ENCODE data around the gene KARS1.
A peak's percentile ranks its signal among the peaks of the same experiment; 100 is the strongest.
"Not testable (repeated sequence)": the region's sequence is repeated elsewhere in the genome, so short reads cannot be mapped to it uniquely, and the experiment has no call there.

Gene KARS1

DNA sequence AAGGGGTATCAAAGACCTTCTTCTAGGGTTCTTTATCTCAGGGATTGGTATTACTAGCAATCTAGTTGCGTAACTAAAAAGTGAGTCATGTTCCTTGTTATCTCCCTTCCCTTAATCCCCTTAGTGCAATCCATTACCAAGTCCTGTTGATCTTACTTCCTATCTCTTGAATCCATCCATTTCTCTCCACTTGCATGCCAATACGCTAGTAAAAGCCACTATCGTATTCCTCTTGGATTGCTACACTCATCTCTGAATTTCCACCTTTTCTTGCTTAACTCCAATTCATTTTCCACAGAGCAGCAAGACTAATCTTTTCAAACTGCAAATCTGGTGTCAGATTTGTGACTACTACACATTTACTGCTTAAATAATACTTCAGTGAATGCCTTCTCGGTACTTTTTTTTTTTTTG lies 22.5 kb downstream of the KARS1 start:
- peak; percentile 97 for DNase-seq (ENCODE audit: low read depth)

- DNase-seq (ENCODE audit: low read depth) = peak; percentile 98
These were observed 24.5 kb downstream of the KARS1 start, which contains the start of gene ADAT1 for GRCh38 chr16:75622761-75623605. Gene ADAT1, minus strand, starts transcription at chr16:75623281. Its CDS starts 2,482 bp downstream, at chr16:75620799.

- peak; percentile 52 for DNase-seq (ENCODE audit: low read depth)
These were observed 26.3 kb downstream of the KARS1 start for GRCh38 chr16:75621170-75621477.

- no peak for DNase-seq (ENCODE audit: low read depth)
These were observed 26.9 kb downstream of the KARS1 start for GRCh38 chr16:75620326-75621169.

- DNase-seq (ENCODE audit: low read depth) = no peak
These were observed 28.7 kb downstream of the KARS1 start for GRCh38 chr16:75618780-75619179.

DNA sequence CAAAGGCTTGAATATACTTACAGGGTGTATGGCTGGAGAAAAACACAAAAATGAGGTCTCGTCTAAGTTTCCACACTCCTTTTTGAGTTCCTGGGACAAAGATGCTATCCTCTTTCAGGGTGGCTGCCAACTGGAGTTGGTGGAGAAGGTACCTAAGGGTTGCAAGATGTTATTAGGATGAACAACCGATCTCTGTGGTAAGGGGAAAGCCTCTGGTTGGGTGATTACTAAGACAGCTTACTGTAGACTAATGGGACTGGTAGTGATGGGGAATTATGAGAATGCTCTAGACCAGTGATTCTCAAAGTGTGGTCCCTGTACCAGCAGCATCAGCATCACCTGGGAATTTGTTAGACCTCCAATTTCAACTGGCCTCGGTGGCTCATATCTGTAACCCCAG lies 30.3 kb downstream of the KARS1 start:
- no peak for DNase-seq (ENCODE audit: low read depth)

- DNase-seq (ENCODE audit: low read depth) = no peak
These were observed 30.9 kb downstream of the KARS1 start for GRCh38 chr16:75616521-75617010.

- no peak for DNase-seq (ENCODE audit: low read depth)
These were observed 31.8 kb downstream of the KARS1 start for GRCh38 chr16:75615619-75616018.

DNA sequence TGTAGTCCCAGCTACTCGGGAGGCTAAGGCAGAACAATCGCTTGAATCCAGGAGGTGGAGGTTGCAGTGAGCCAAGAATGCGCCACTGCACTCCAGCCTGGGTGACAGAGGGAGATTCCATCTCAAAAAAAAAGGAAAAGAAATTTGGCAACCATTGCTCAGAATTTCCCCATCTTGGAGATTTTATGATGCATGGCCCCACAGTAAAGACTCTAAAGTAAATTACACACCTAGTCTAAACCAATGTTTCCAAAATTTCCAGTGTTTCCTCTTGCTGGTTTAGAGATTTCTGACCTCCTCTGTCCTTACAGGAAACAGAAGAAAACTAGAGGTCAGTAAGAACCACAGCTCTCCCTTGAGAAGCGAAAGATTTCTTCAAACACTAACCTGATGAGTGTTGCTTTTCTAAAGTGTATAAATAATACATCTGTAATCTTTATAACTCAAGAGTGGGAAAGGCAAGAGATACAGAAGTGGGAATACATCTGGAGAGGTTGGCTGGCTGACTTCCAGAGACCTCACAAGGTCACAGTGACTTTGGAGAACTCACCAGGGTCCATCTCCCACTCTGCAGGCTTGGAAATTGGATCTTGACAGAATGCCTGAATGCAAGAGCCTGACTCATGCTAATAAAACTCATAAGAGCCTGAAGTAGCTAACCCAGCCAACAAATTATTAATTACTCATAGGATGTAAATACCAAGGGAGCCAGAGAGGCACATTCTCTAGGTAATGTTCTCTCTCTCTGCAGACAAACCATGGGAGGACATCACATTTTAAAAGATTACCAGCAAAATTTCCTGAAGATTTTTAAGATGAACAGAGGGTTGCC lies 33.2 kb downstream of the KARS1 start:
- DNase-seq (ENCODE audit: low read depth) = peak; percentile 73

DNA sequence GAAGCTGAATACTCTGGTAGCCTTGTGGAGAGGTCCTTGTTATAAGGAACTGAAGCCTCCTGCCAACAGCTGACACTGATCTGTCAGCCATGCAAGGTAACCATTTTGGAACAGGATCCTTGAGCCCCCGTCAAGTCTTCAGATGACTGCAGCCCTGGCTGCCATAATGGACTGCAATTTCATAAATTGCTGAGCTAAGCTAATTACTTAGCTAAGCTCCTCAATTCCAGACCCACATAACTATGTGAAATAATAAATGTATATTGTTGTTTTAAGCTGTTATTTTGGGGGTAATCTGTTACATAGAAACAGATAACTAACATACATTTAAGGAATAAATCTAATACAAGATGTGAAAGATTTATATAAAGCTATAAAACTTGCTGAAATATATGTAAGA lies 41.0 kb downstream of the KARS1 start:
- no peak for DNase-seq (ENCODE audit: low read depth)

- no peak for DNase-seq (ENCODE audit: low read depth)
These were observed 44.2 kb downstream of the KARS1 start for GRCh38 chr16:75603241-75603640.

GRCh38 chr16:75599452-75600277 lies 47.8 kb downstream of the KARS1 start:
- peak; percentile 23 for DNase-seq (ENCODE audit: low read depth)

GRCh38 chr16:75593825-75594820 lies 53.3 kb downstream of the KARS1 start:
- DNase-seq (ENCODE audit: low read depth) = peak; percentile 48

- no peak for DNase-seq (ENCODE audit: low read depth)
These were observed 54.2 kb downstream of the KARS1 start for GRCh38 chr16:75593308-75593707.

GRCh38 chr16:75591927-75592326 lies 55.5 kb downstream of the KARS1 start:
- DNase-seq (ENCODE audit: low read depth) = not testable (repeated sequence)

DNA sequence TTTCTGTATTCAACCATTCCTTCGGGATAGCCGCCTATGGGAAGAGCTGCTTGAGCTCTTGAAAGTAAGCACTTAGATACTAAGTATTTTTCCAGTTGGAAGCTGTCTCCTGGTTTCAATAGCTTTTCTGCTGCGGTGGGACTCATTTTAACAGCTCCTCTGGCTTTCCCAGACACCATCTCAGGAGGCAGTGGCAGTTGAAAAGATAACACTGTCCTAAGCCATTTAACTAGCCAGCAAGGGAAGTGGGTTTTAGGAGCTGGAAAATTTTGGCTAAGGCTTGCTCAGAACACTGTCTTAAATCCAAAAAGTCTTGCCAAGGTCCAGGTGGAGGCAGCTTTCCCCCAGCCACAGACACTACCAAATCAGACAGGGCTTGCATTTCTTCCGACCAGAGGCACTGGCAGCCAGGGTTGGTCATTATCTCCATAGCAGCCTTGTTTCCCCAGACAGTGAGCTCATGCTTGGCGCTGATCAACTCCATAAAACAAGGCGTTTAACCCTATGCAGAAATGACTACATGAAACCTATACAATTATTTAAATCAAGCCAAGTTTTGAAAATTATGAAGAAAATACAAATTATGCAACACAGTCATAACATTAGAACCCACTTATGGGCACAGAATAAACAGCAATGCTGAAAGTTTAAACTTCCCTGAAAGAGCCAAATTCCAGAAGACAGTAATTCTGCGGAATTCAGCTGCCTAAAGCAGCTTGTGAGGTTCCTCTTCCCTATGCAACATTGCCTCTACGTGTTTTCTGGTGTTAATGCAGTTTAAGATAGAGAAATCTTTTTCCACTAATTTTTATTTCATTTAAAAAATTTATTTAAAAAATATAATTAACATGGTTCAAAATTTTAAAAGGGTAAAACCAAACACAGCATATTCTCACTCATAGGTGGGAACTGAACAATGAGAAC lies 56.3 kb downstream of the KARS1 start:
- DNase-seq (ENCODE audit: low read depth) = peak; percentile 67

- DNase-seq (ENCODE audit: low read depth) = no peak
These were observed 58.2 kb downstream of the KARS1 start for GRCh38 chr16:75589306-75589705.

- DNase-seq (ENCODE audit: low read depth) = no peak
These were observed 58.7 kb downstream of the KARS1 start for GRCh38 chr16:75588716-75589115.

GRCh38 chr16:75584108-75584507 lies 63.4 kb downstream of the KARS1 start:
- DNase-seq (ENCODE audit: low read depth) = no peak
